Left lung (tissue), 10 donors: Measurements from ENCODE around the gene CAPS. TPM values are rescaled to one million over a fixed set of nuclear protein-coding genes. Genes with fewer than 3 reads are reported as not detected.

Experiments
- ATAC-seq: fragments of 200-7000 bp; cut with Tn5 transposase; one replicate; pipeline ENCODE4 v1.9.1; 2020; ENCODE audit warnings: moderate library complexity
- DNase-seq, 4 donors: peaks; one replicate each; pipeline ENCODE4 v3.0.0-alpha.2; 2013 to 2020
- H3K27ac ChIP-seq, 2 donors: fragments of 200-600 bp; sonication (generic) in 1 of 2; one replicate each; pipeline versions ENCODE4 v1.5.0 to v1.8.0; 2020 to 2021
- H3K27me3 ChIP-seq, 2 donors: fragments of 200-600 bp; sonication (generic) in 1 of 2; one replicate each; pipeline versions ENCODE4 v1.5.0 to v1.8.0; 2020 to 2021
- H3K36me3 ChIP-seq, 2 donors: fragments of 200-600 bp; sonication (generic) in 1 of 2; one replicate each; pipeline versions ENCODE4 v1.5.0 to v1.8.0; 2020 to 2021
- H3K4me1 ChIP-seq, 2 donors: fragments of 200-600 bp; one replicate each; pipeline ENCODE4 v1.8.0; 2021
- H3K4me3 ChIP-seq, 2 donors: fragments of 200-600 bp; sonication (generic) in 1 of 2; one replicate each; pipeline versions ENCODE4 v1.5.0 to v1.8.0; 2020 to 2021; ENCODE audit warnings: mild to moderate bottlenecking in 1 of 2
- H3K9me3 ChIP-seq, 2 donors: fragments of 200-600 bp; sonication (generic) in 1 of 2; one replicate each; pipeline versions ENCODE4 v1.5.0 to v1.8.0; 2020 to 2021
- intact Hi-C, 2 donors: fragments of 100-400 bp; cut with DNase I; formaldehyde crosslinking; loops; one replicate each; pipeline versions ENCODE4 v1.11.2 to v1.14.2; 2022
- polyA plus RNA-seq, 6 donors: library from polyadenylated mRNA; unstranded; fragments of 120-200 nt; gene quantifications; one replicate each; pipeline ENCODE4 v1.2.1, GENCODE V29; 2013; ENCODE audit not compliant: insufficient read length in 6 of 6
- total RNA-seq, 2 donors: library from RNA; stranded (reverse); fragmentation: NEBNext Ultra II Directional; extraction: Animal tissue kit (Norgen Biotek cat#: 25700); gene quantifications; one replicate each; pipeline ENCODE4 v1.2.1, GENCODE V29; 2021
- TF ChIP-seq, protein P1 (sequence below), 2 donors: fragments of 200-600 bp; sonication (generic) in 1 of 2; IDR thresholded peaks; one replicate each; pipeline versions ENCODE4 v1.5.0 to v1.8.0; 2021; ENCODE audit warnings: antibody characterized with exemption in 2 of 2
- donor health status: DM: no; HTN: yes; CAD: no.
- donor health status: DM: no; HTN: no; CAD: no.

CAPS gene
- total and polyA plus RNA-seq, 8 donors: 8.8 to 44.9 (median 28.3) TPM

DNA sequence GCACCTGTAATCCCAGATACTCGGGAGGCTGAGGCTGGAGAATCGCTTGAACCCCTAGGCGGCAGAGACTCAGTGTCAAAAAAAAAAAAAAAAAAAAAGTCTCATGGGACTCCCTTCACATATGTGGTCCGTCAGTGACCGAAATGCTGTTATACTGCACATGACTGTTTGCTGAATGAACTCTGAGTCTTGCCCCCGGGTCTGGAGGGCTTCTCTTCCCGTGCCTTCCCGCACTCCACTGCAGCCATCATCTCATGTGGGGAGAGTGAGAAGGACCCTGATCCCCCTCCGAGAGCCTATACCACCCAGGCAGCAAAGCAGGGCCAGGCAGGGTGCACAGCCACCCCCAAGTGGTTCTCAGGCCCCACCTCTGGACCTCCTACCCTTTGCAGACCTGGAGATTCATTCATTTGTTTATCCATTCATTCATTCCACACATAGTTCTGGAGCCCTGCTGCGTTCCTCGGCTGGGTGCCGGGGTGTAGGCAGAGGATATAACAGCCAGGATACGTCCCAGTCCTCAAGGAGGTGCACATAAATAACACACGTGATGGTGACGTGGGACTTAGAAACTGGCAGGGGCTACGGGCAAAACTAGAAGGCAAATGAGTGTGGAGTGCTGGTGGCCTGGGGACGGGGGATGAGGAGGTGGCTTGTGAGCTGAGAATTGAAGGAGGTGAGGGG, 24.6 kb upstream of the CAPS start:
- ATAC-seq: no peak

DNA sequence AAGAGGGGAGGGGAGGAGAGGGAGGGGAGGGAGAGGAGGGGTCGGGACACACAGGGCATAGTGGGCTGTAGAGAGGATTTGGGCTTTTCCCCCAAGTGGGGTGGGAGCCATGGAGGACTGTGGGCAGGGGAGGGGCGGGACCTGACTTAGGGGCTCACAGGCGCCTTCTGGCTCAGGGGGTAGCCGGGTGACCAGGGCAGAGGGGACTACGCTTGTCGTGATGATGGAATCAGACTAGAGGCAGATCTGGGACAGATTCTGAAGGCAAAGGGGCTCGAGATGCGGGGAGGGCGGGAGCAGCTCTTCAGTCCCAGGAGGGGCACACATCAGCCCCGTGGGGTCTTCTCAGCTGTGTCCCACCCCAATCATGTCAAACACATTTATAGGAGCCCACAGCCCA, 24.0 kb upstream of the CAPS start:
- no peak overlapping the region for H3K27ac ChIP-seq
- no peak for ATAC-seq
- peaks cover 0 to 5% of the 10 kb centered on the region in 2 donors for H3K4me1 ChIP-seq
- DNase-seq: no peak
- TF ChIP-seq, protein P1, sequence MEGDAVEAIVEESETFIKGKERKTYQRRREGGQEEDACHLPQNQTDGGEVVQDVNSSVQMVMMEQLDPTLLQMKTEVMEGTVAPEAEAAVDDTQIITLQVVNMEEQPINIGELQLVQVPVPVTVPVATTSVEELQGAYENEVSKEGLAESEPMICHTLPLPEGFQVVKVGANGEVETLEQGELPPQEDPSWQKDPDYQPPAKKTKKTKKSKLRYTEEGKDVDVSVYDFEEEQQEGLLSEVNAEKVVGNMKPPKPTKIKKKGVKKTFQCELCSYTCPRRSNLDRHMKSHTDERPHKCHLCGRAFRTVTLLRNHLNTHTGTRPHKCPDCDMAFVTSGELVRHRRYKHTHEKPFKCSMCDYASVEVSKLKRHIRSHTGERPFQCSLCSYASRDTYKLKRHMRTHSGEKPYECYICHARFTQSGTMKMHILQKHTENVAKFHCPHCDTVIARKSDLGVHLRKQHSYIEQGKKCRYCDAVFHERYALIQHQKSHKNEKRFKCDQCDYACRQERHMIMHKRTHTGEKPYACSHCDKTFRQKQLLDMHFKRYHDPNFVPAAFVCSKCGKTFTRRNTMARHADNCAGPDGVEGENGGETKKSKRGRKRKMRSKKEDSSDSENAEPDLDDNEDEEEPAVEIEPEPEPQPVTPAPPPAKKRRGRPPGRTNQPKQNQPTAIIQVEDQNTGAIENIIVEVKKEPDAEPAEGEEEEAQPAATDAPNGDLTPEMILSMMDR (IDR thresholded peaks at IDR 0.05): no peak
- peaks cover 0 to 57% of the 10 kb centered on the region in 2 donors for H3K27me3 ChIP-seq
- intact Hi-C loops: loop anchor here in 1 of 2 donors (5.0 kb wide), 1 partner anchor 83 kb away; the partner anchor contains the start of gene NRTN
- no peak overlapping the region for H3K4me3 ChIP-seq
- no peaks in the 10 kb centered on the region for H3K9me3 ChIP-seq
- H3K36me3 ChIP-seq: peaks cover 0 to 12% of the 10 kb centered on the region in 2 donors

More for the DNA sequence above, 24.6 kb upstream of the CAPS start:
- Histone ChIP-seq H3K9me3 (no peaks in the 10 kb centered on the region), H3K27ac (no peak overlapping the region), H3K4me3 (no peak overlapping the region), H3K27me3 (peaks cover 0 to 57% of the 10 kb centered on the region in 2 donors), H3K4me1 (peaks cover 0 to 5% of the 10 kb centered on the region in 2 donors), H3K36me3 (peaks cover 0 to 5% of the 10 kb centered on the region in 2 donors)
- DNase-seq: no peak
- TF ChIP-seq, protein P1 (IDR thresholded peaks at IDR 0.05): no peak
- intact Hi-C loops: no loop called here

DNA sequence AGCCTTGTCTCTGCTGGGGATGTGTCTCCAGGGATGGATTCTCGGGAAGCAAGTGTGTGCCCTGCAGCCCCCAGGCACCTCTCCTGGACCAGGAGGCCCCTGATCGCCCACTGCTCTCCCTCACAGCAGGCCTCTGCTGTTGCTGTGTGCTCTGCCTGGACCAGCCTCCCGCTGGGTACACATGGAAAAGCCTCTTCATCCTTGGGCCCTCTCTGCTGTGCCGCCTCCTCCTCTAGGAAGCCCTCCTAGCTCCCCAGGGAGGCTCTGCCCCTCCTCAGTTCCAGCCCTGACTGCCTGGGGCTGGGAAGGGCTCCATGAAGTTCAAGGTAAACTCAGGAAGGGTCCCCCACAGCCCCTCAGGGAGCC, 22.5 kb upstream of the CAPS start:
- ATAC-seq (no peak), DNase-seq (no peak)
- H3K4me3 ChIP-seq: no peak overlapping the region
- peaks cover 0 to 5% of the 10 kb centered on the region in 2 donors for H3K4me1 ChIP-seq
- H3K9me3 ChIP-seq: no peaks in the 10 kb centered on the region
- no peak overlapping the region for H3K27ac ChIP-seq
- peaks cover 0 to 26% of the 10 kb centered on the region in 2 donors for H3K36me3 ChIP-seq
- H3K27me3 ChIP-seq: peaks cover 0 to 53% of the 10 kb centered on the region in 2 donors
- TF ChIP-seq, protein P1 (IDR thresholded peaks at IDR 0.05): no peak
- intact Hi-C loops: loop anchor here in 1 of 2 donors (5.0 kb wide), 1 partner anchor 84 kb away; the partner anchor contains the start of gene NRTN

DNA sequence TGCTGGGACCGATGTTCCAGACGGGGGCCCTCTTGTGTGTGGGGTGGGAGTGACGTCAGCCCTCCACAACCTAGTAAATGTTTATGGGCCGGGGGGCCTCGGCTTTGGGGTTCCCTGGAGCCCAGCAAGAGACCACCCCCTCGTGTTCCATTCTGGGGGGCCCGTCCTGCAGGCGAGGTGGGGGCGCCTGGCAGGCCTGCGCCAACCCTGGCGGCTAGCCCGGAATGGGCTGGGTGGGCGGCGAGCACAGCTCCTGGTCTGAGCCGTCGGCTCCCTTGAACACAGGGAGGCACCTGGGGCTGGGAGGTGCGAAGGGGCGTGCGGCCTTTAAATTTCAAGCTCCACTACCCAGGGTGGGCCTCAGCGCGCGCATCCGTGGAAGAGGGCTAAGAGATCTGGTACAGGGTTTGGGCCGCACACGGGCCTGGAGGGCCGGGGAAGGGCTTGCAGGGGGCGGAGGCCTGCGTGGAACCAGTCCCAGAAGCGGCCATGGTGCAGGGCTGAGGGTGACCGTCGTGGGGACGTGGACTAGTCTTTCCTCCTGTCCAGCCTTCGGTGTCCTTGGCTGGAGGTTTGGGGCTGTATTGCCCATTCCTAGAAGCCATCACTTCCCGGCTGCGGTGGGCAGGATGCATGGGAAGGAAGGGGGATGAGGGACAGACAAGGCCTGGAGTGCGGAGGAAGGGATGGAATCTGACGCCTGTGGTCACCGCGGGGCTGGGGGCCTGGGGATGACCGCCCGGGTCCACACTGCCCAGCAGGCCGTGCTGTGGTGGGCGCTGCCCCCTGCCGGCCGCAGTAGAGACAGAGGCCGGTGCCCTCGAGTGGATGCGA, 21.9 kb upstream of the CAPS start:
- TF ChIP-seq, protein P1 (IDR thresholded peaks at IDR 0.05): peak; percentile 64 to 66
- peak in 2 of 4 donors; percentile 46 to 80 for DNase-seq
- Histone ChIP-seq H3K9me3 (no peaks in the 10 kb centered on the region), H3K27me3 (peaks cover 0 to 48% of the 10 kb centered on the region in 2 donors), H3K4me3 (no peak overlapping the region), H3K4me1 (peaks cover 0 to 5% of the 10 kb centered on the region in 2 donors), H3K36me3 (peaks cover 0 to 32% of the 10 kb centered on the region in 2 donors), H3K27ac (no peak overlapping the region)
- peak; percentile 86 for ATAC-seq
- intact Hi-C loops: loop anchor here in 1 of 2 donors (5.0 kb wide), 1 partner anchor 85 kb away; the partner anchor contains the start of gene NRTN
